ENCODE results near the gene RBM6. TPM values are rescaled to one million over a fixed set of nuclear protein-coding genes. Genes with fewer than 3 reads are reported as not detected.

Gene RBM6
- polyA plus RNA-seq, 1 of the 3 experiments (the other 2 are of a cell fraction) = 67.4 TPM

DNA sequence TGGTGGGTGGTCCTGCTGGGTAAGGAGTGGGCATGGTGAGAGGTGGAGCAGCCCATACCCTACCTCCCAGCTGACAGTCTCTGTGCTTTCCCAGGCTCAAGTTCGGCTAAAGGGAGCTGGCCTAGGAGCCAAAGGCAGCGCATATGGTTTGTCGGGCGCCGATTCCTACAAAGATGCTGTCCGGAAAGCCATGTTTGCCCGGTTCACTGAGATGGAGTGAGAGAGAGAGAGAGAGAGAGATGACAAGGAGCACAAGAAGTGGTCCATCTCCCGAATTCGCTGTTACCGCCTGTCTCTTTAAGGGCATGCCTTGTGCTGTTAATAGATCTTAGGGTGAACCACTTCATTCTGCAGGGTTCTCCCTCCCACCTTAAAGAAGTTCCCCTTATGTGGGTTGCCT, 178.3 kb downstream of the RBM6 start:
- DNase-seq = no peak
- no peaks in the 10 kb centered on the region for H3K27me3 ChIP-seq (ENCODE audit: insufficient read depth)
- no peak overlapping the region for H3K4me3 ChIP-seq (ENCODE audit: low read depth in 2 of 2, low read length in 1 of 2)
- H3K4me2 ChIP-seq = no peak overlapping the region
- H3K9me2 ChIP-seq = no peaks in the 10 kb centered on the region
- WGBS (ENCODE audit: low lambda C conversion rate) = 87% methylated on average over 10 of the region's 10 CpGs
- H4K20me1 ChIP-seq (ENCODE audit: insufficient read depth) = peaks cover 16% of the 10 kb centered on the region; the same call in 1 of the 2 replicates
- H2AFZ ChIP-seq (ENCODE audit: low read depth) = no peak overlapping the region
- H3K9ac ChIP-seq = no peak overlapping the region
- no peak overlapping the region for H3K27ac ChIP-seq (ENCODE audit: low read depth in 2 of 2, low read length in 1 of 2)
- H3F3A ChIP-seq (replicated peaks; ENCODE audit: insufficient read depth) = peaks cover 40% of the 10 kb centered on the region
- POLR2A ChIA-PET = no interaction called here
- no peaks in the 10 kb centered on the region for H3K9me3 ChIP-seq
- TF ChIP-seq, protein P1, sequence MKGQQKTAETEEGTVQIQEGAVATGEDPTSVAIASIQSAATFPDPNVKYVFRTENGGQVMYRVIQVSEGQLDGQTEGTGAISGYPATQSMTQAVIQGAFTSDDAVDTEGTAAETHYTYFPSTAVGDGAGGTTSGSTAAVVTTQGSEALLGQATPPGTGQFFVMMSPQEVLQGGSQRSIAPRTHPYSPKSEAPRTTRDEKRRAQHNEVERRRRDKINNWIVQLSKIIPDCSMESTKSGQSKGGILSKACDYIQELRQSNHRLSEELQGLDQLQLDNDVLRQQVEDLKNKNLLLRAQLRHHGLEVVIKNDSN (IDR thresholded peaks at IDR 0.05; ENCODE audit: borderline replicate concordance, low read depth) = no peak
- no peak for TF ChIP-seq CTCF (IDR thresholded peaks at IDR 0.05)
- TF ChIP-seq RAD21 (IDR thresholded peaks at IDR 0.05; ENCODE audit: low read length) = no peak
- no peak for TF ChIP-seq FOXM1 (IDR thresholded peaks at IDR 0.05; ENCODE audit: low read depth)
- no peak for TF ChIP-seq MAX (IDR thresholded peaks at IDR 0.05; ENCODE audit: low read depth)
- TF ChIP-seq MXI1 (IDR thresholded peaks at IDR 0.05; ENCODE audit: low read depth, low read length) = no peak
- TF ChIP-seq RXRA (IDR thresholded peaks at IDR 0.05; ENCODE audit: borderline replicate concordance, low read depth) = no peak
- TF ChIP-seq, protein P2, sequence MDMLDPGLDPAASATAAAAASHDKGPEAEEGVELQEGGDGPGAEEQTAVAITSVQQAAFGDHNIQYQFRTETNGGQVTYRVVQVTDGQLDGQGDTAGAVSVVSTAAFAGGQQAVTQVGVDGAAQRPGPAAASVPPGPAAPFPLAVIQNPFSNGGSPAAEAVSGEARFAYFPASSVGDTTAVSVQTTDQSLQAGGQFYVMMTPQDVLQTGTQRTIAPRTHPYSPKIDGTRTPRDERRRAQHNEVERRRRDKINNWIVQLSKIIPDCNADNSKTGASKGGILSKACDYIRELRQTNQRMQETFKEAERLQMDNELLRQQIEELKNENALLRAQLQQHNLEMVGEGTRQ (IDR thresholded peaks at IDR 0.05; ENCODE audit: borderline replicate concordance, low read depth, low read length) = no peak
- TF ChIP-seq, protein P3, sequence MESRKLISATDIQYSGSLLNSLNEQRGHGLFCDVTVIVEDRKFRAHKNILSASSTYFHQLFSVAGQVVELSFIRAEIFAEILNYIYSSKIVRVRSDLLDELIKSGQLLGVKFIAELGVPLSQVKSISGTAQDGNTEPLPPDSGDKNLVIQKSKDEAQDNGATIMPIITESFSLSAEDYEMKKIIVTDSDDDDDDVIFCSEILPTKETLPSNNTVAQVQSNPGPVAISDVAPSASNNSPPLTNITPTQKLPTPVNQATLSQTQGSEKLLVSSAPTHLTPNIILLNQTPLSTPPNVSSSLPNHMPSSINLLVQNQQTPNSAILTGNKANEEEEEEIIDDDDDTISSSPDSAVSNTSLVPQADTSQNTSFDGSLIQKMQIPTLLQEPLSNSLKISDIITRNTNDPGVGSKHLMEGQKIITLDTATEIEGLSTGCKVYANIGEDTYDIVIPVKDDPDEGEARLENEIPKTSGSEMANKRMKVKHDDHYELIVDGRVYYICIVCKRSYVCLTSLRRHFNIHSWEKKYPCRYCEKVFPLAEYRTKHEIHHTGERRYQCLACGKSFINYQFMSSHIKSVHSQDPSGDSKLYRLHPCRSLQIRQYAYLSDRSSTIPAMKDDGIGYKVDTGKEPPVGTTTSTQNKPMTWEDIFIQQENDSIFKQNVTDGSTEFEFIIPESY (IDR thresholded peaks at IDR 0.05; ENCODE audit: borderline replicate concordance, low read depth) = no peak
- TF ChIP-seq, protein P4, sequence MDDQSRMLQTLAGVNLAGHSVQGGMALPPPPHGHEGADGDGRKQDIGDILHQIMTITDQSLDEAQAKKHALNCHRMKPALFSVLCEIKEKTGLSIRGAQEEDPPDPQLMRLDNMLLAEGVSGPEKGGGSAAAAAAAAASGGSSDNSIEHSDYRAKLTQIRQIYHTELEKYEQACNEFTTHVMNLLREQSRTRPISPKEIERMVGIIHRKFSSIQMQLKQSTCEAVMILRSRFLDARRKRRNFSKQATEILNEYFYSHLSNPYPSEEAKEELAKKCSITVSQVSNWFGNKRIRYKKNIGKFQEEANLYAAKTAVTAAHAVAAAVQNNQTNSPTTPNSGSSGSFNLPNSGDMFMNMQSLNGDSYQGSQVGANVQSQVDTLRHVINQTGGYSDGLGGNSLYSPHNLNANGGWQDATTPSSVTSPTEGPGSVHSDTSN (IDR thresholded peaks at IDR 0.05) = no peak
- TF ChIP-seq, protein P5, sequence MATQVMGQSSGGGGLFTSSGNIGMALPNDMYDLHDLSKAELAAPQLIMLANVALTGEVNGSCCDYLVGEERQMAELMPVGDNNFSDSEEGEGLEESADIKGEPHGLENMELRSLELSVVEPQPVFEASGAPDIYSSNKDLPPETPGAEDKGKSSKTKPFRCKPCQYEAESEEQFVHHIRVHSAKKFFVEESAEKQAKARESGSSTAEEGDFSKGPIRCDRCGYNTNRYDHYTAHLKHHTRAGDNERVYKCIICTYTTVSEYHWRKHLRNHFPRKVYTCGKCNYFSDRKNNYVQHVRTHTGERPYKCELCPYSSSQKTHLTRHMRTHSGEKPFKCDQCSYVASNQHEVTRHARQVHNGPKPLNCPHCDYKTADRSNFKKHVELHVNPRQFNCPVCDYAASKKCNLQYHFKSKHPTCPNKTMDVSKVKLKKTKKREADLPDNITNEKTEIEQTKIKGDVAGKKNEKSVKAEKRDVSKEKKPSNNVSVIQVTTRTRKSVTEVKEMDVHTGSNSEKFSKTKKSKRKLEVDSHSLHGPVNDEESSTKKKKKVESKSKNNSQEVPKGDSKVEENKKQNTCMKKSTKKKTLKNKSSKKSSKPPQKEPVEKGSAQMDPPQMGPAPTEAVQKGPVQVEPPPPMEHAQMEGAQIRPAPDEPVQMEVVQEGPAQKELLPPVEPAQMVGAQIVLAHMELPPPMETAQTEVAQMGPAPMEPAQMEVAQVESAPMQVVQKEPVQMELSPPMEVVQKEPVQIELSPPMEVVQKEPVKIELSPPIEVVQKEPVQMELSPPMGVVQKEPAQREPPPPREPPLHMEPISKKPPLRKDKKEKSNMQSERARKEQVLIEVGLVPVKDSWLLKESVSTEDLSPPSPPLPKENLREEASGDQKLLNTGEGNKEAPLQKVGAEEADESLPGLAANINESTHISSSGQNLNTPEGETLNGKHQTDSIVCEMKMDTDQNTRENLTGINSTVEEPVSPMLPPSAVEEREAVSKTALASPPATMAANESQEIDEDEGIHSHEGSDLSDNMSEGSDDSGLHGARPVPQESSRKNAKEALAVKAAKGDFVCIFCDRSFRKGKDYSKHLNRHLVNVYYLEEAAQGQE (IDR thresholded peaks at IDR 0.05; ENCODE audit: low read depth, low read length) = no peak
- no peak for TF ChIP-seq NFIC (IDR thresholded peaks at IDR 0.05; ENCODE audit: borderline replicate concordance)
- no peak for TF ChIP-seq IRF3 (IDR thresholded peaks at IDR 0.05; ENCODE audit: low read depth, low read length)
- CTCF ChIA-PET = interaction anchor here (1.1 to 28.1 kb wide), 3 partner anchors 36 to 109 kb away, joined by 4 to 684 read pairs (median 66); partner anchors contain the start of gene GNAT1
- H3K36me3 ChIP-seq (replicated peaks in 1 of 2; ENCODE audit: control insufficient read depth in 1 of 2, insufficient read depth in 2 of 2, low read length in 1 of 2) = peaks cover 41 to 65% of the 10 kb centered on the region in 2 experiments
- peaks cover 0 to 18% of the 10 kb centered on the region in 2 experiments; a peak in 1 of 4 replicates for H3K4me1 ChIP-seq (ENCODE audit: control insufficient read depth in 1 of 2, insufficient read depth in 2 of 2, low read depth in 1 of 2, low read length in 1 of 2)
- no peaks in the 10 kb centered on the region for H3K79me2 ChIP-seq (ENCODE audit: insufficient read depth)
